HFFc6 (cell line): ENCODE measurements around the gene CDK14. TPM values are rescaled to one million over a fixed set of nuclear protein-coding genes. Genes with fewer than 3 reads are reported as not detected.
A peak's percentile ranks its signal among the peaks of the same experiment; 100 is the strongest.

ENCODE experiments used
- DNase-seq: peaks from one replicate; pipeline ENCODE4 v3.0.0-alpha.2; 2018
- H3K27ac Mint-ChIP-seq: 2 replicates; pipeline ENCODE4 v1.8.0; 2020; ENCODE audit warnings: mild to moderate bottlenecking, mixed read lengths
- H3K27me3 Mint-ChIP-seq: 2 replicates; pipeline ENCODE4 v1.8.0; 2021; ENCODE audit warnings: mild to moderate bottlenecking, moderate library complexity, mixed read lengths; ENCODE audit not compliant: insufficient read depth
- H3K36me3 Mint-ChIP-seq: 2 replicates; pipeline ENCODE4 v1.8.0; 2021; ENCODE audit warnings: low read depth, mixed read lengths
- H3K4me1 Mint-ChIP-seq: 2 replicates; pipeline ENCODE4 v1.8.0; 2020; ENCODE audit warnings: low read depth, mixed read lengths
- H3K4me3 Mint-ChIP-seq: 2 replicates; pipeline ENCODE4 v1.8.0; 2020; ENCODE audit warnings: mild to moderate bottlenecking, moderate library complexity, mixed read lengths
- H3K9me3 Mint-ChIP-seq: 2 replicates; pipeline ENCODE4 v1.8.0; 2020; ENCODE audit warnings: mild to moderate bottlenecking, mixed read lengths
- total RNA-seq, 6 experiments: library from RNA; stranded (reverse); fragmentation: NEBNext Ultra II Directional; extraction: Animal tissue kit (Norgen Biotek cat#: 25700); gene quantifications; 2 replicates in 1 of 6; 3 replicates in 5 of 6; pipeline ENCODE4 v1.2.3, GENCODE V29; 2021
- TF ChIP-seq, protein P1 (sequence below): fragments of 200-600 bp; sonication (generic); IDR thresholded peaks from 2 replicates; pipeline ENCODE4 v1.5.0; 2021; ENCODE audit warnings: antibody characterized with exemption, mild to moderate bottlenecking

CDK14 gene
- total RNA-seq, 6 experiments from 2014 or later, result 18.4 to 28.6 (median 27.2) TPM

DNA sequence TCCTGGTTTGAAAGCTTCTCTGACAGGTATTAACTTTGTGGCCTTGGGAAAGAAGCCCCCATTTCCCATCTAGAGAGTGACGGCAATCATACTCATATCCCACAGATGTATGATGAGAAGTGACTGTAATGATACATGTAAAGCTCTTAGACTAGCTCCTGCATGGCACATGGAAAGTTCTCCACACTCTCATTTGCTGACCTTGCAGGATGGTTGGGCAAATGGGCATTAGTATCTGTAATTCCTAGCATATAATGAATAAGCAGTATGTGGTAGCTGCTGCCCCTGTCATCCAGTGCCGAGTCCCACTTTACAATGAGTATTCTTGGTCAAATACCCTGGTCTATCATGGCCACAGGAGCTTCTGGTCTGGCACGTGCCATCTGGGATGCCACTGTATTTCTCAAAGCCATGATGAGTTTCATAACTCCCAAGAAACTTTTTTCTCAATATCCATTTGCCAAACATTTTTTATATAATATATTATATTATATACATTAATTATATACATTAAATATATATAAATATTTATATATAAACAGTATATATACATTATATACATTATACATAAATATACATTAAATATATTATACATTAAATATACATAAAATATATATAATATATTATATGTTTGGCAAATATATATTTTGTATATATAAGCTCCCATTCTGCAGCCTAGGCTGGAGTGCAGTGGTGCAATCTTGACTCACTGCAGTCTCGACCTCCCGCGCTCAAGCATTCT, 561.6 kb downstream of the CDK14 start:
- peaks cover 3% of the 10 kb centered on the region; the same call in 1 of the 2 replicates for H3K27me3 Mint-ChIP-seq
- no peak overlapping the region for H3K27ac Mint-ChIP-seq
- H3K4me3 Mint-ChIP-seq, result no peak overlapping the region
- no peaks in the 10 kb centered on the region for H3K36me3 Mint-ChIP-seq
- no peaks in the 10 kb centered on the region for H3K9me3 Mint-ChIP-seq
- no peak for DNase-seq
- peaks cover 12% of the 10 kb centered on the region for H3K4me1 Mint-ChIP-seq
- TF ChIP-seq, protein P1, sequence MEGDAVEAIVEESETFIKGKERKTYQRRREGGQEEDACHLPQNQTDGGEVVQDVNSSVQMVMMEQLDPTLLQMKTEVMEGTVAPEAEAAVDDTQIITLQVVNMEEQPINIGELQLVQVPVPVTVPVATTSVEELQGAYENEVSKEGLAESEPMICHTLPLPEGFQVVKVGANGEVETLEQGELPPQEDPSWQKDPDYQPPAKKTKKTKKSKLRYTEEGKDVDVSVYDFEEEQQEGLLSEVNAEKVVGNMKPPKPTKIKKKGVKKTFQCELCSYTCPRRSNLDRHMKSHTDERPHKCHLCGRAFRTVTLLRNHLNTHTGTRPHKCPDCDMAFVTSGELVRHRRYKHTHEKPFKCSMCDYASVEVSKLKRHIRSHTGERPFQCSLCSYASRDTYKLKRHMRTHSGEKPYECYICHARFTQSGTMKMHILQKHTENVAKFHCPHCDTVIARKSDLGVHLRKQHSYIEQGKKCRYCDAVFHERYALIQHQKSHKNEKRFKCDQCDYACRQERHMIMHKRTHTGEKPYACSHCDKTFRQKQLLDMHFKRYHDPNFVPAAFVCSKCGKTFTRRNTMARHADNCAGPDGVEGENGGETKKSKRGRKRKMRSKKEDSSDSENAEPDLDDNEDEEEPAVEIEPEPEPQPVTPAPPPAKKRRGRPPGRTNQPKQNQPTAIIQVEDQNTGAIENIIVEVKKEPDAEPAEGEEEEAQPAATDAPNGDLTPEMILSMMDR, result no peak

DNA sequence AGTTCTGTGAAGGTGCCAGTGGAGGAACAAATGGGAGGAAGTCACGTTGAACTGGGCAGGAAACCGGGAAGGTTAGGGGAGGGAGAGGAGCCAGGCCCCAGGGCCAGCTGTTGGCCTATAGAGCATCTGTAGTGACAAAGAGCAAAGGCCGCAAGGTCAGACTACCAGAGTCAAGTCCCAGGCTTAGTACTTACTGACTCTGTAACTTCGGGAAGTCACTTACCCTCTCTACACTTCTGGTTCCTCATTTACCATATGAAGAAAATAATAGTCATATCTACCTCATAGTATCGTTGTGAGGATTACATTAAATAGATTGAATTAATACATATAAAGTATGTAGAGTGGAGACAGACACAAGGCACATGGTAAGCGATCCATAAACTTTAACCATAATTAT, 566.3 kb downstream of the CDK14 start:
- no peak overlapping the region for H3K27ac Mint-ChIP-seq
- no peak overlapping the region for H3K4me3 Mint-ChIP-seq

DNA sequence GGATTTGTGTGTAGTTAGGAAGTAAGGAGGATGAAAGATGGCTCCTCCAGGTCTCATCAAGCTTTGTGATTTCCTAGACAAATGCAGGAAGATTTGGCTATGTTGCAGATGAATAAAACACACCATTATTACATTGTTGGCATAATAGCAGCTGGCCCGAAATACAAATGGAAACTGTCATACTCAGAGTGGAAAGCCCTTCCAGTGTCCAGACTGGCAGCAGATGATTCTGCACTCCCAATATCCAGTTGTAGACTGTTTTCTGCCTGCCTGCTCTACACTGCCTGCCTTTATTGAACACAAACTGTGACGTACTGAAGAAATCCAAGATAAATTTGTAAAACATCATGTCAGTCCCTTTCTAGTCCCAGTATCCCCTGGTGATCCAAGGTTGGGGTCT, 568.4 kb downstream of the CDK14 start:
- Mint-ChIP-seq H3K36me3 (no peaks in the 10 kb centered on the region), H3K9me3 (no peaks in the 10 kb centered on the region), H3K27me3 (no peaks in the 10 kb centered on the region), H3K4me1 (peaks cover 59% of the 10 kb centered on the region), H3K4me3 (peak overlapping the region; percentile 81), H3K27ac (peak overlapping the region; percentile 90)
- TF ChIP-seq, protein P1, result no peak
- no peak for DNase-seq

More for the DNA sequence above, 566.3 kb downstream of the CDK14 start:
- no peaks in the 10 kb centered on the region for H3K27me3 Mint-ChIP-seq
- DNase-seq, result no peak
- peaks cover 46% of the 10 kb centered on the region for H3K4me1 Mint-ChIP-seq
- TF ChIP-seq, protein P1, result no peak
- H3K9me3 Mint-ChIP-seq, result no peaks in the 10 kb centered on the region
- H3K36me3 Mint-ChIP-seq, result no peaks in the 10 kb centered on the region

DNA sequence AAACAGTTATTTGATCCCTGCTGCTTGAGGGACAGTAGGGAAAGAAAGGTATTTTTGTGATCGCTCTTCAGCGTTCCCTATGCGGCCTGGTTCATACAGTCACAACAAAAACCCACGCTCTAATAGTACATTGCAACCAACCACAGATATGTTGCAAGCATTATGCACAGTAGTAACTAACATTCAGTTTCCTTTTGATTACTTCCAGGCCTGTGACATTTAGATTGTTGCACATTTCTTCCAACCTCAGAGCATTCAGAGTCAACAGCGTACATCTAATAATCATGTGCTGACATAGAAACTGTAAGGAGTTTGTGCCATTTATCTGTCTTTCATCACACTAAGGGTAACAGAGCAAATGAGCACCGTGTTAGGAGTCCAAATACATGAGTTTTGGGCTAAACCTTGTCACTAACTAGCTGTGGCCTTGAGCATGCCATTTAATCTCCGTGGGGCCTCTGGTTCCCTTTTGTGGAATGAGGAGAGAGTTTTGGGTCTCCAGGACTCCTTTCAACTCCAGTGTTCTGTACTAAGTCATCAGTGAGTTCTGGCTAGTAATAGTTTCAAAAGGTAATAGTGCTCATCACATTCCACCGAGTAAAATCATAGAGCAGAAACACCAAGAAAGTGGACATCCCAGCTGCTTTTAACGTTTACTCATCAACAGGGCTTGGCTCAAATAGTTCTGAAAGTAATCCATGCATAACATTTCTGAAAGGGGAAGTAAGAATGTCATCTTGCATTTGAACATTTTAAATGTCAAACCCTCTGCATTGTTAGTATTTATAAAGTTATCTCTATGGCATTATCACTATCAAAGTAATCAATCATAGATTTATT, 569.1 kb downstream of the CDK14 start:
- TF ChIP-seq, protein P1, result no peak
- peak overlapping the region; percentile 90 for H3K27ac Mint-ChIP-seq
- no peaks in the 10 kb centered on the region for H3K36me3 Mint-ChIP-seq
- peak; percentile 89 for DNase-seq
- H3K4me3 Mint-ChIP-seq, result peak overlapping the region; percentile 81
- H3K9me3 Mint-ChIP-seq, result no peaks in the 10 kb centered on the region
- H3K27me3 Mint-ChIP-seq, result no peaks in the 10 kb centered on the region
- H3K4me1 Mint-ChIP-seq, result peaks cover 66% of the 10 kb centered on the region

DNA sequence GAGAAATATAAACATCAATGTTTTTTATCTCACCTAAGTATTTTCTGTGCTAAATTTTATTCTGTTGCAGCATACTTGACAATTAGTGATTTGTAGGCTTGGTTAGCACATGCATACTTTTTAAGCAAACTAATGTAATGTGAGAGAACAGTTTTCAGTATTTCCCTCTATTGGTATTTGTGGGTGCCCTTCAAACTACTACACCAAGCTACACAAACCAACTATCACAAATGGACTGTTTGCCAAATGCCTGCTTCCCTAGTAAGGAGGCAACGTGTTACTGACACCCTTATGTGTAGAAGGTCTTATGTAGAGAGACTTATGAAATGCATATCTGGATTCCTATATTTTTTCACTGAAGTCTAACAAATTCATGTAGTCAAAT, 569.7 kb downstream of the CDK14 start:
- Mint-ChIP-seq H3K36me3 (no peaks in the 10 kb centered on the region), H3K27me3 (no peaks in the 10 kb centered on the region), H3K4me1 (peaks cover 66% of the 10 kb centered on the region), H3K27ac (peak overlapping the region; percentile 90), H3K9me3 (no peaks in the 10 kb centered on the region), H3K4me3 (peak overlapping the region; percentile 81)
- TF ChIP-seq, protein P1, result no peak
- DNase-seq, result peak; percentile 13
